Midbrain (tissue), 1 donor: Measurements from ENCODE around the gene GALNT4.

Source experiments
- DNase-seq: peaks from one replicate; lab custom pipeline; 2025; lab: John Stamatoyannopoulos, UW

GALNT4 gene

GRCh38 chr12:89529738-89530137 lies 5.1 kb upstream of the GALNT4 start:
- peak; percentile 63 for DNase-seq

GRCh38 chr12:89528434-89528833 lies 3.8 kb upstream of the GALNT4 start:
- DNase-seq = no peak

- DNase-seq = peak; percentile 87
Observed at GRCh38 chr12:89525824-89526770, 1.5 kb upstream of the GALNT4 start, which contains the start of gene POC1B. TSS of gene POC1B (minus strand) at chr12:89526047. CDS start at chr12:89525895, 152 bp downstream.

GRCh38 chr12:89525305-89525823 lies 768 bp upstream of the GALNT4 start:
- DNase-seq = peak; percentile 64

GRCh38 chr12:89523843-89524540 lies 604 bp downstream of the GALNT4 start:
- DNase-seq = no peak

- DNase-seq = no peak
Observed at GRCh38 chr12:89523393-89523792, 1.2 kb downstream of the GALNT4 start.

- no peak for DNase-seq
Observed at GRCh38 chr12:89521364-89522223, 3.0 kb downstream of the GALNT4 start.

GRCh38 chr12:89517720-89518119 lies 6.9 kb downstream of the GALNT4 start:
- DNase-seq = no peak

- no peak for DNase-seq
Observed at GRCh38 chr12:89516633-89517032, 8.0 kb downstream of the GALNT4 start.

GRCh38 chr12:89514751-89515150 lies 9.8 kb downstream of the GALNT4 start:
- no peak for DNase-seq

- no peak for DNase-seq
Observed at GRCh38 chr12:89513544-89513943, 11.1 kb downstream of the GALNT4 start.

GRCh38 chr12:89507015-89507824 lies 17.4 kb downstream of the GALNT4 start:
- DNase-seq = no peak

GRCh38 chr12:89506050-89506449 lies 18.5 kb downstream of the GALNT4 start:
- no peak for DNase-seq

- DNase-seq = no peak
Observed at GRCh38 chr12:89504560-89505346, 19.8 kb downstream of the GALNT4 start.

- DNase-seq = no peak
Observed at GRCh38 chr12:89501793-89502192, 22.8 kb downstream of the GALNT4 start.

GRCh38 chr12:89499857-89500256 lies 24.7 kb downstream of the GALNT4 start:
- no peak for DNase-seq

GRCh38 chr12:89497467-89497866 lies 27.1 kb downstream of the GALNT4 start:
- no peak for DNase-seq

GRCh38 chr12:89497005-89497404 lies 27.6 kb downstream of the GALNT4 start:
- no peak for DNase-seq

GRCh38 chr12:89494411-89495231 lies 30.0 kb downstream of the GALNT4 start:
- no peak for DNase-seq
